HG02610 (cell line): ENCODE data around the gene CTRB1.

Experiments used
- ATAC-seq: cut with Tn5 transposase; IDR thresholded peaks from one replicate; pipeline ENCODE4 v1.9.1; 2021; ENCODE audit warnings: mild to moderate bottlenecking, moderate library complexity; ENCODE audit not compliant: unreplicated experiment

CTRB1 gene

DNA sequence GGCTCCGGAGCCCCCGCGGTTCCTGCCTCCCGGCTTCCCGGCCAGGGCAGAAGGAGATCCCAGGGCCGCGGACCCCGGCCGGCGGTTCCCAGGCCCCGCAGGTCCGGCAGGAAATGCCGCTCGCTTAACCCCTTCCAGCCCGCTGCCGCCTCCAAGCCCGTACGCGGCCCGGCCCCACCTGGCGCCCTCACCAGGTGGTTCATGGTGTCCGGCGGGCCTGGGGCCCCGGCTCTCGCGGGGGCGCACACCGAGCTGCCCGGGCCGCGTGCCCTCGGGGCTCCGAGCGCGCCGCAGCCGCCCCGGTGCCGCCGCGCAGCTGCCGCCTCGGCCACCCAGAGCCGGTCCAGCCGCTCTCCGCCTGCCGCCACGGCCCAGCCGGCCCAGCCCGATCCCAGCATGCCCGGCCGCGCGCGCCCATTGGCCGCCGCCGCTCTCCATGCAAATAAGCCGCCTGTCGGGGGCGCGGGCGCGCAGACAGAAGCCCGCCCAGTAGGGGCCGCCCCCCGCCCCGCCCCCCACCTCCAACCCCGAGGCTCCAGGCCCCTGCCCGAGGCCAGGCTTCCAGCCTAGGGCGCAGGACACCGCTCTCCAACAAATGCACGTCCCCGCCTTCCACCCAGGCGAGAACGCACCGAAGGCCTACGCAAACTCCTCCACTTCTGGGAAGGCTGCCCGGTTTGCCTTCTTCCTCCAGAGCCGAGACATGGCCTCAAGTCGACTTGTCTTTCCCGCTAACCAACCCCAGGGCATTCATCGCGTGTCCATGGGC, 32.7 kb downstream of the CTRB1 start, which contains the start of gene BCAR1:
Gene BCAR1 (minus strand): TSS at position 345 of the 769 bp plus-strand sequence. CDS start 142 bp downstream, at position 203.
- peak; percentile 82 for ATAC-seq

DNA sequence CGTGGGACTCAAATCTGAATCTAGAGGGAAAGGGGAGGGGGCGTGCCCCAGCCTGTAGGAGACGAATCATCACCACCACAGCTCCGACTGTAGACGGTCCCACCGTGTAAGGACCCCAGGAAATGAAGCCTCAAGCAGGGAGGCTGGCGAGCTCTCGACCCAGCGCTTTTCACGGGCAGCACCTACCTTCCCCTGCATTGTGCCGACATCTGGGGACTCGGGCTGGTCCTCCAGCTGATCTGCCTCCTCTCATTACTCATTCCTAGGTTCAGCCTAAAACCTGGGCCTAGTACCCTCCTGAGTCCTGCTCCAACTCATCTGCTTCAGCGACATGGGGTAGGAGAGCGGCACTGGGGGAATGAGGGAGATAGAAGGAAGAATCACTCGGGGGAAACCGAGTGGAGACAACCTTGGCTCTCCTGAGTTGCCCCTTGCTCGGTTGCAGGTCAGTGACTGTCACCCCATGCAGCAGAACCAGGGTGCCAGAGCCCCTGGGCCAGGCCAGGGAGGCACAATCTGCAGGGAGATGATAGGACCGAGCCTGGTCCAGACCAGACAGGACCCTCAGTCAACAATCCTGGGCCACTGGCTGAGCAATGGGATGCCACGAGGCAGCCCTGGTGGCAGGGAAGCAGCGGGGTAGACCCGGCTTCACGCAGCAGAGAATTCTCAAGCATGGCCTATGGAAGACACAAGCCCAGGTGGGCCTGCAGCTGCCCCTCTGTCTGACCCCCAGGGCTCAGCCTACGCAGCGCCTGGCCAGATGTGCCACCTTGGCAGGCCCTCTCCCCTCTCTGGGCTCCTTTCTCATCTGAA, 33.5 kb downstream of the CTRB1 start:
- ATAC-seq: no peak

DNA sequence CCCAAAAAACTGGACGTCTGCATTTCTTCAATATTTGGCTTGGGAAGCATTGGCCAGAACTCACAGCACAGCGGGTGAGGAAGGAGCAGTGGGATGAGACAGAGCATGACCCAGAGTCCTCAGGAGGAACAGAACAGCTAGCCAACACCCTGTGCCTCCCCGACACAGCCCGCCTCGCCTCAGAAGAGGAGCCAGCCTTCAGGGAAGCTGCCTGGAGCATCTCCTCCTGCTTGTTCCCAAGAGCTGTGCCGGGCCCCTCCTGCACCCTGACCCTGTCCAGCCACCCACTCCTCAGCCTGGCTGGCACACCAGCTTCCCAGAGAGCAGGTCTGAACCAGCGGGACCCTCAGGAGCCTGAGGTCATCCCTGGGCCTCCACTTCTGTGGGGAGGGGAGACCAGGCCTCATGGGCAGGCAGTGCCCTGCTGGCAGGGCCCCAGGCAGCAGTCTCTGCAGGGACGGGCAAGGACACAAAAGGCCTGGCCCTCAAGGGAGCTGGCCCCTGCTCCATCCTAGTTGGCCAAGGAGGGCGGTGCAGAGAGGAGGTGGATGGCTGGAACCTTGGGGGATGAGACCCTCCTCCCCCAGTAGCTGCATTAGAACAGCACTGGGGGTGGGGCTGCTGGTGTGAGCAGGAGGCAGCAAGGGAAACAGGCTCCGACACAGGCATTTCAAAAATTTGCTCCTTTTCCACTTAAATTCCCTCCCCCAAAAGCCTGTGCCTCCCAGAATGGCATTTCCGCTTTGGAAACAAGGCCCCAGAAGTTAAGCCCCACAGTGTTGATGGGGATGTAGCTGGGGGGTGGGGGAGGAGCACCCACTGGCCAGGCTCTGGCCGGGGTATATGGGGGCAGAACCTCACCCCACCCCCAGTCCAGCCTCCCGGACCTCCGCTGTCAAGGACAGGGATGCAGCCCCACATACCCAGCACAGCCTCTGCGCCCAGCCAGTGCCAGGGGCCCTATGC, 34.4 kb downstream of the CTRB1 start:
- ATAC-seq: no peak

DNA sequence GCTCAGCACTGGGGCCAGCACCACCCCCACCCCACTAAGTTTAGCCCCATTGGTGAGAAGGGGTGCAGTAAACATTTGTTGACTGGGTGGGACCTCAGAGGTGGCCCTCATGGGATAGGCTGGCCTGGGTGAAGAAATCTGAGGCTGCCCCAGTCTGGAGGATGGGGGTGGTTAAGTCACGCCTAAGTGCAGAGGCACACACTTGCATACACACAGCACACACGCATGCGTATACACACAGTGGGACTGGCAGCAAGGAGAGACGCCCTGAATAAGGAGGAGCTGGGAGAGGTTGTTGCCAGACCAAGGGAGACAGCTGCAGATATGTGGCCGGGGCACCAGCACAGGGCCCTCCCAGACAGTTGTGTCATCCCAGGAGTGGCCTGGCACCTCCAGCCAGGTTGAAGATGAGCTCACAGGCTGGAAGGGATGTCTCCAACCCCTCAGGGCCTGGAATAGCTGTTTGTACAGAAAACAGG, 35.6 kb downstream of the CTRB1 start:
- no peak for ATAC-seq

DNA sequence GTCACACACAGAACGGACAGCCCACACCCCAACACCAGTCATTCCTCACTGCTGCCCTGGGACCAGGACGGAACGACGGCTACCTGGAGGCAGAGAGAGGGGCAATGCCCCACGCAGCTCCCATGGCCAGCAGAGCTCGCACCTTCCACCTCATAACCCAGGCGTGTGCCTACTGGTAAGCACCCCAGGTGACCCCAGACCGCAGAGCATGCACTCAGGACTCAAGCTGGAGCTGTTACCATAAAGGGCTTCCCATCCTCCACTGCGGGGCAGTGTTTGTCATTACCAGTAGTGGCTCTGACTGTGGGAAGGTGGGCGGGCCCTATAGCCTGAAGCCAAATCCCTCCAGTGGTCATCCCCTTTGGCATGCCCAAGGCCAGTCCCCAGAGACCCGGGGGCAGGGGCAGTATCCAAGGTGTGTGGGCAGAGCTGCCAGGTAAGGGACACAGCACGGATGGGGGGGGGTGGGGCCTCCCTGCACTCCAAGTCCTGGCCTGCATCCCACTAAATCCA, 37.3 kb downstream of the CTRB1 start:
- ATAC-seq: no peak

DNA sequence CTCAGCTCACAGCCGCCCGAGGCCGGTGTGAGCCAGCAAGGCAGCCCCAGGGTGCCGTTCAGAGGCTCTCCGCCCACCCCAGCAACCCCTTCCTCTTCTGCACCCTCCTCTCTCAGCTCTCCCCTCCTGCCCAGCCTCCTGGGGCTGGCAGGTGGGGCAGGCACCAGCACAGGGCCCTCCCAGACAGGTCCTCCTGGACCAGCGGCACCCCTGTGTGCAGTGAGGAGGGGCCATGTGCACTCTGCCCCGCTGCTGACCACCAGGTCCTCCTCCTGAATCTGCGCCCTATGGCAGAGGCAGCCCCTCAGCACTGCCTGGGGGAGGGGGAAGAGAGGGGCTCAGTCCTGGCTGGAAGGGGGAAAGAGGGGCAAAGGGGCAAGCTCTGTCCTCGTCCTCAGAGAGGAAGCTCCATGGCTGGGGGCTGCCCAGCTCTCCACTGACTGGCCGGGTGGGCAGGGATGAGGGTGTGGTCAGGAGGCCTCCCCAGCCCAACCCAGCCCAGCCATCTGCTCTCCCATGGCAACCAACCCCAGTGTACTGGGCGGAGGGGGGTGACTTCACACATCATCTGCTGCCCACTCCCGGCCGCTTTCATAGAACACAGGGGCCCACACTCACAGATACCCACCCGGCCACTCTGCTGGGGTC, 38.0 kb downstream of the CTRB1 start:
- ATAC-seq: no peak

DNA sequence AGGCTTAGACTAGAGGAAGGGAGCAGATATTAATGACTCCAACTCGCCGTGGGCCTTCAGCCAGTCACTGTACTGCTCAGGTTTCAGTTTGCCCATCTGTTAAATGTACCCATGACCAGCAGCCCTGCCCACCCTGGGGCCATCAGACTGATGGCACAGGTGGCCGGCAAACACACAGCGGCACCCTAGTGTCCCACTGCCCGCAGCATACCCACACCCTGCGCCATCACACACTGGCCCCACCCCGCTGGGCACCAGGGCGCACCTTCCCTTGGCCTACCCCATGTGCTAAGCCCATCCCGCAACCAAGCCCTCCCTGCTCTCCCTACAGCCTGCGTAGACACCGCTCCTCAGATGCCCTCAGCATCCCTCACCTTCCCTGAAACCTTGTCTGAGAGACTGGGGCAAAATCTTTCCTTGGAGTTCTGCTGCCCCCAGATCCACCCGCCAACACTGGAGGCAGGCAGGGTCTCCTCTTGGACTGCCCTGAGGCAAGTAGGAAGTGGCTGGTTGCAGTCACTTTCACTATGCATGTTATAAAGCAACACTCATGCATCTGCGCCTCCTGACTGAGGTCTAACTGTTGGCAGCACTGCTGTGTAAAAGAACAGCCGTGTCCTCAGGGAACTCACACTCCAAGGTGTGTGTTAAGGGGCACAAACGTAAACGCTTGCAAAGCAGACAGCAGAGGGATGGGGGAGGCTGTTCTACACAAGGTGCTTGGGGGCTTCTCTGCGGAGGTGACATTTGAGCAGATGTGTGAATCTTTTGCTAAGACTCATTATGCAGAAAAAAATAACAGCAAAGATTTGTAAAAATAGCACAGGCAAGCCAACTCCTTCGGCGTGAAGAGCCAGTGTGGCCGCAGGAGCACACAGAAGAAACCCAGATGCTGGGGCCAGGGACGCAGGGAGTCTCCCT, 39.4 kb downstream of the CTRB1 start:
- ATAC-seq: no peak

DNA sequence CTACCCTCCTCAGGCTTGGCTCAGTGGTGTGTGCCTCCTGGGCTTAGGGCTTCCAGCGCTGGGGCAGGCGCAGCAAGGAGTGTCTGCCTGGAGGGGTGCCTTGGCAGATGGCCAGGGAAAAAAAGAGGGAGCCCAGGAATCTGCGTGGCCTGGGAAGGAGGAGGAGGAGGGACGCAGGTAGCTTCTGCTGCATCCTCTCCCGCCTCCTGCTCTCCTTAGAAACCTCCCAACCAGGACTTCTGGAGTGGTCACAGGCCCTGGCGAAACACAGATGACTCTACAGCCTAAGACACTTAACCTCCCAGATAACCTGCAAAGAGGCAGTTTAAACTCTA, 40.0 kb downstream of the CTRB1 start:
- ATAC-seq: no peak

DNA sequence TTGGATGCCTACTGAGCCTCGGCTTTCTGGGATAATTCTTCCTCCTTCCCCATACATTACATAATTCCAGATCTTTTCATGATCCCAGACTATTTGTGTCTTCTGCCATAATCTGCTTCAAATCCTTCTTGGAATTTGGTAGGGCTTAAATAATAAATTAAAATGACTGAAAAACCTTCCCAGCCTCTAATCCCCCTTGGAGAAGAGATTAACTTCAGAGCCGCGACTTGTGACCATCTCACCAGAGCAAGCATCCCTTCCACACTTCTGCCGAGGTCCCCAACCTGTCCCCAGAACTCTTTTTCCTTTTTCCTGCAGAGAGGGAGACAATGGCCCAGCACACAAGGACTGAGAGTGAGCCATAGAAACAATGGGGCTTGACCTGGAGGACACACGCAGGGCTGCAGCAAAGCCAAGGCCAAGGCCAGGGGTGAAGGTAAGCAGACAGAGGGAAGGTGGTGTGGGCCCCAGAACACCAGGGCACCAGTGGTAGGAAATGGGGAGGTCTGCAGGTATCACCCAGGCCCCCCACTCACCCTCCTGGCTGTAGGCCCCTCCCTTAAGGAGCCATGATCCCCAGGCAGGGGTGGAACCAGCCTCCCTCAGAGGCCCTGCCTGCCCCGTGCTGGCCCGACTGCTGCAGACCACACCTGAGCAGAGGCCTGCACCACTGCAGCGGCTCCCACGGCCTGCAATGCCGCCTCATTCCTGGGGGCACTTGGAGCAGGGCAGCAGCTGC, 42.2 kb downstream of the CTRB1 start:
- ATAC-seq: no peak

DNA sequence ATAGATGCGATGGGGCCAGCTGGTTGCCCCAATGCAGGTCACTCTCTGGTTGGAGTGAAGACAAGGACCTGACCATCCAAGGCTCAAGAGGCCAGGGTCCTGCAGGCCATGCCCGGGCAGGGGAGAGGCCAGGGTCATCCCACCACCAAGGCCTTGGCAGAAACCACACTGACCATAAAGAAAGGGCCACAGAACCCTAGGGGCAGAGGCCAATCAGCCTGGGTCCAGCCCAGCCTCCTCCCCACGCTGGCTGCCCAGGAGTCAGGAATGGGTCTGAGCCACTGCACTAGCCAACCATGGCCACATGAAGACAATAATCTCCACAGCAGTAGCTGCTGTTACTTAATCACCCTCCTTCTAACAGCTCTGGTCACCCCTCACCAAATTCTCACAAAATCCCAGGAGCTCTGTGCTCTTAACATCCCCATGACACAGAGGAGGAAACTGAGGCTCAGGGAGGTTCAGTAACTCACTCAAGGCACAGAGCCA, 42.8 kb downstream of the CTRB1 start:
- ATAC-seq: no peak

DNA sequence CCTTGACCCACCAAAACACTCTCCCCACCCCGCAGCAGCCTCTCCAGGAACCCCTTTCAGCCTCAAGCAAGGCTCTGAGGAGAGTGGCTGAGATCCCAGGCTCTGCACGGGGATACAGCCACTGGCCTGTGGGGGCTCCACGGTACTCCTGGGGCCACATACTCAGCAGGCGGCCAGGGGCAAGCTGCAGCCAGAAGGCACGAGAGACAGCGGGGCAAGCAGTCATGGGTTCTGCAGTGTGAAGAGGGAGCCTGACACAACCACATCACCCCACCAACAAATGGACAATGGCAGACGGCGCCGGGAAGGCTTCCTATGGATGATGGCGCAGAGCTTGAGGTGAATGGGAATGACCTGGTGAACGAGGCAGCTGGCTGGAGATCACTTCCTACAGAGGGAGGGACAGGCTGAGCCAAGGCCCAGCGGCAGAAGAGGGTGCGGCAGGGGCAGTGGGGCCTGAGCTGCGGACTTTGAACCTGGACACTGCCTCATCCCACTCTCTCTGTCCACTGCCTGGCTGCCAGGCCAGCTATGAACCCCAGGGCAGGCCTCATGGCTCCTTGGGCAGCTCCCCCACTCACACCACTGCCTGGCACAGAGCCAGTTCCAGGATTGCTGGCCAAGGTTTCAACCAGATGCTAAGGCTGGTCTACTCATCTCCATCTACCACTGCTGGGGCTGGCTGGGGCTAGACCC, 43.5 kb downstream of the CTRB1 start:
- ATAC-seq: no peak

DNA sequence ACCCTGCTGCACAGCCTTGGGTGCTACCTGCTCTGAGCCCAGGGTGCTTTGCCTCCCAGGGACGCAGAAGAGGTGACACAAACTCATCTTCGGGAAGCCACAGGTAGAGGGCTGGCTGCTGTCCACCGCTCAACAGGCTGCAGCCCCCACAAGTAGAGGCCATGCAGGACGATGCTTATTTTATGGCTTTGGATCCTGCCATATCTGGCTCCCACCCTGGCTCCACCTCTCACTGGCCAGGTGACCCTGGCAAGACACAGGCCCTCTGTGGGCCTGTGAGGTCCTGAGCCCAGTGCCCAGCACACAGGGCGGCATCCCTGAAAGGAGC, 44.0 kb downstream of the CTRB1 start:
- no peak for ATAC-seq

DNA sequence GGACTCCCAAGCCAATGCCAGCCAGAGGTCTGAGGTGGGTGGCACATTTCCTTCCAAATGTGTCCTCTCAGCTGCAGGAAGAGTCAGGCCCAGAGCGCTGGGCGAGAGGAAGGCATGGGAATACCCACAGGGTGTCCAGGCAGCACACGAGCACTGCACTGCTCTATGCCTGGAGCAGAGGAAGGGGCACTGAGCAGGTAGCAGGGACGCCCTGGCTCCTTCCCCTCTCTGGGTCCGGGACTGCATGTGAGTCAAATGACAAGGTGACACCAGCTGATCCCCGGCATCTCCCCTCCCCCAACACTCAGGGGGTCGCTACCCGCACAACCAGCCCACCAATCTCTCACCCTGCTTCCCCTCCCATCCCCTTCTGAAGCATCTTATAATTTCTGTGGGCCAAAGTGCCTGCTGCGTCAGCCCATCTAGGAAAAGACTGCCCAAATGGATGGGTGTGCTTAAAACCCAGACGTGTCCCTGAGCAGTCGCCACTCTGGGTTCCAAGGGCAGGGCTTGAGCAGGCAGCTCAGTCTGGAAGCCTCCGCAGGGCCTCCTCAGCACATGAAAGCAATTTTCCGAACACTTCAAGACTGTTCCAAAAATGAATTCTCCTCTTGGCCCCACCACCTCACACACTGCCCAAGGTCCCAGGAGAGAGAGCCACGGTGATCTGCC, 44.6 kb downstream of the CTRB1 start:
- ATAC-seq: no peak

DNA sequence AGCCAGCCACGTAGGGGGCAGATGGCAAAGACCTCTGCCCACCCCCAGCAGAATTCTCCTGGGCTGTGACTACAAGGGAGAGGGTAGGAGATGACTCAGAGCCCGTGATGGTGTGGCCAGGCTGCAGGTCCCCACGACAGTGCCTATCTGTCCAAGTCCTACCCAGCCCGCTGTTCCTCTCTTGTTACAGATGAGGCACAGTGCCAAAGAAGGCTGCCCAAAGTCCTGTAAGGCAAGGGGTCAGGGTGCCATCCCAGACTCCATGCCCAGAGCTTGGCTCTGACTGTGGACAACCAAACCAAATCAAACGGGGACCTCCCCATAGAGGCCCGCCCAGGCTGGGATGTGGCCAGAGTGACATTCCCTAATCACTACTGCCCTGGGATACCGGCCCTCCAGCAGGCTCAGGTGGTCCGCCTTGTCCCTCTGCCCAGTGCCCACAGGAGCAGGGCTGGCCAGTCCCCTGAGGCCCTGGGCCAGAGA, 45.2 kb downstream of the CTRB1 start:
- no peak for ATAC-seq

DNA sequence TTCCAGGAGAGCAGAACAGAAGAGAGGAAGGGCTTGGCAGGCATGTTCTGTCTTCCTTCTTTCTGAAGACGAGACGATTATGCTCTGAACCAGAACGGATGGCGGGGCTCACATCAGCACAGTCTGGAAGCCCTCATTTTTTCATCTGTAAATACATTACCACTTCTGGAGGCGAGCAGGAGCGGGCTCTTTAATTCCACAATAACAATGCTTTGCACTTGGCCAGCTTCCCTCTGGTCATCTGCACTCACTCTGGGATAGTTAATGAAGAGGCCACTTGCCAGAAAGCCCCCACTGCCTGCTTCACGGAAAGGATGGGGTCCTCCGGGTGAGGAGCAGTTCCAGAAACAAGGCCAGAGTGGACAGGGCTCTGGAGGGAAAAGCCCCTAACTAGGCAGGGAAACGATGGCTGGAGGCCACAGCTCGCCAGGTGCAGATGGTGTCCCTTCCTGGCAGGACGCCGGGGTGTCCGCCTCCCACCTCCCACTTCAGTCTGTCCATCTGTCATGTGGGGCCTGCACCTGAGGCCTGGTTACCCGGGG, 45.7 kb downstream of the CTRB1 start:
- ATAC-seq: no peak

DNA sequence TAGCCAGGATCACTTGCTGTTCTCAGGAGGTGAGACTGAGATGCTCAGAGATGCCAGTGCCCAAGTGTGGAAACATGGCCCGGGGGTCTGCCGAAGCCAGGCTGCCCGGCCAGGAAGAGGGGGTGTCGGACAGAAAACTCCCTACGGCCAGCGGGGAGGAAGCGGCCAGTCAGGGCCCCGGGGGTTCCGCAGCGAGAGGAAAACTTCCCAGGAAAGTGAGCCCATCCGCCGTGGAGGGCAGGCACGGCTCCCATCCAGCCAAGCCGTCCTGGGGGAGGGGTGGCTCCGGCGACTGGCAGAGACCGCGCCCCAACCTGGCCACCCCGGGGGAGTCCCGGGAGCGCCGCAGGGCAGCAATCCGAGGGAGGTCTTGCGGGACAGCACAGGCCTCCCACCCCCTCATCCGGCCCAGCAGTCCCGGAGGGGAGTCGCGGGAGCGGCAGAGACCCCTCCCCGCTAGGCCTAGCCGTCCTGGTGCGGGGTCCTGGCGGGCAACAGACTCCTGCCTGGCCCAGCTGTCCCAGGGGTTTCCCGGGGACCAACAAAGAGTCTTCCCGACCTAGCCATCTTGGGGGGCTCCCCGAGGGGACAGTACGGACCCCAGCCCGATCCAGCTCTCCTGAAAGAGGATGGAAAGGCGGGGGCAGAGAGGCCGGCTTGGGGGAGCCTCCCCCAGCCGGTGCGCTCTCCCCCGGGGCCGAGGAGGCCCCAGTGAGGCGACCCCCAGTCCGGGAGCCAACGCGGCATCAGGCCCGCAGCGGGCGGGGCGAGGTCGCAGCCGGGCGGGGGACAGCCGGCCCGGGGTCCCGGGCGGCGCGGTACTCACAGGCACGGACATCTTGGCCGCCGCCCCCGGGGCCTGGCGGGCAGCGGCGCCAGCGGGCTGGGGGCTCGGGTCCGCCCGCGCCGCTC, 46.5 kb downstream of the CTRB1 start:
- peak; percentile 25 for ATAC-seq
